Iris pigment epithelial cell (primary cell): ENCODE results near the gene RPS6KA4.
"Not testable (repeated sequence)": the region's sequence is repeated elsewhere in the genome, so short reads cannot be mapped to it uniquely, and the experiment has no call there.

Source experiments
- DNase-seq: peaks from one replicate; pipeline ENCODE4 v3.0.0-alpha.2; 2011; ENCODE audit warnings: low read depth

Gene RPS6KA4

GRCh38 chr11:64358907-64359711 lies at the start of gene RPS6KA4:
TSS of gene RPS6KA4 (plus strand) at chr11:64359162. CDS start at chr11:64359236, 74 bp downstream.
- DNase-seq: peak; percentile 62

DNA sequence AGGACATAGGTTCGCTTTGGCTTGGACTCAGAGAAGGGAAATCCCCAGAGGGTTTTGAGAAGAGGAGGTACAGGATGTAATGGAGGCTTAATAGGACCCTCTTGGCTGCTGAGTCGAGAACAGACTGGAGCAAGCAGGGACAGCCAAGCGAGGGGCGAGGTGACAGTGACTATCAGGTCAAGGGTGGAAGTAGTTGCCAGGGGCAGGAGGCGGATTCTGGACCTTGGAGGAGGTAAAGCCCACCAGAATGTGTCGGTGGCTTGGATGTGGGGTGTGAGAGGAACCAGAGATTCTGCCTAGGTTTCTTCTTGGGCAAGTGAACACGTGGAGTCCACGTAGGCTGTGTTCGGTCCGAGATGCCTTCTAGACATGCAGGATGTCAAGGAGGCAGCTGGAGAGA lies 46.0 kb upstream of the RPS6KA4 start:
- no peak for DNase-seq

DNA sequence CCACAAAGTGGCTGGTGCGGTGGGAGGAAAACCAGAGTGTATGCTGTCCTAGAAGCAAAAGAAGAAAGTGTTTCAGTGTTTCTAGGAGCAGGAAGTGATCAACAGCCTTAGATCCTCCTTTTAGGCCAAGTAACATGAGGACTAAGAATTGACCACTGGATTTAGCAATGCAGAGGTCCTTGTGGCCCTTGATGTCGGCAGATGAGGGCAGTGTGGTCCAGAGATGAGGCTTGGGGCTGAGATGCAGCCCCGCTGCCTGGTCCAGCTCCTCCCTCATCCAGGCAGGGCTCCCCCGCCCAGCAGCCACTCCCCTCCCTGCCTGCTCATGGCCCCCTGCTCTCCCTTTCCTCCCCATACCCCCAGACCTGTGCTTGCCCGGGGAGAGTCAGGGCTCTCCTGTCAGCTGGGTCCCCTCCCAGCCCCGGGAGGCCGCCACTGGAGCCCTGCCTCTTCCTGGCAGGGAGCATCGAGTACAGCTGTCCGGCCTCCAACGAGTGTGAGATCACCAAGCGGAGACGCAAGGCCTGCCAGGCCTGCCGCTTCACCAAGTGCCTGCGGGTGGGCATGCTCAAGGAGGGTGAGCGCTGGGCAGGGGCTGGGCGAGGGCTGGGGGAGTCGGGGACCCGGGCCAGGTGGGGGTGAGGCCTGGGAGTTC lies 45.3 kb upstream of the RPS6KA4 start:
- no peak for DNase-seq

DNA sequence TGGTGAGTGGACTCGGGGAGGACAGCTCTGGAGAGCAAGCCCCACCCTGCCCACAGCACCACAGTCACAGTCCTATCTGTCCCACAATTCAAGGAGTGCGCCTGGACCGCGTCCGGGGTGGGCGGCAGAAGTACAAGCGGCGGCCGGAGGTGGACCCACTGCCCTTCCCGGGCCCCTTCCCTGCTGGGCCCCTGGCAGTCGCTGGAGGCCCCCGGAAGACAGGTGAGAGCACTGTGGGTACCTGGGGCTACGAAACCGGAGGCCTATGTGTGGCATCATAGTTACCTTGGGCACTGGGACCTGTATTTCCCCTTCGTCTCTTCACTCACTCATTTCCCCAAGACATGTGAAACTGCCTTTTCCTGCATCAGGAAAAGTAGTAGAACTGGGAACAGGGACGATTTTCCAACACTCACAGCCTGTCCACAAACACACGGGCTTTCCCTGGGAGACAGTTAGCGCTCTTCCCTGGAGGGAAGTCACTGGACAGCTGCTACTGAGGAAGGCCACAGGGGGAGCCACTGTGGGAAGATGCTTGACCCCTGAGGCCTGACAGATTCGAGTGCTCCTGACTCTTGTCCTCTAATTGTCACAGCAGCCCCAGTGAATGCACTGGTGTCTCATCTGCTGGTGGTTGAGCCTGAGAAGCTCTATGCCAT lies 44.7 kb upstream of the RPS6KA4 start:
- DNase-seq: no peak

DNA sequence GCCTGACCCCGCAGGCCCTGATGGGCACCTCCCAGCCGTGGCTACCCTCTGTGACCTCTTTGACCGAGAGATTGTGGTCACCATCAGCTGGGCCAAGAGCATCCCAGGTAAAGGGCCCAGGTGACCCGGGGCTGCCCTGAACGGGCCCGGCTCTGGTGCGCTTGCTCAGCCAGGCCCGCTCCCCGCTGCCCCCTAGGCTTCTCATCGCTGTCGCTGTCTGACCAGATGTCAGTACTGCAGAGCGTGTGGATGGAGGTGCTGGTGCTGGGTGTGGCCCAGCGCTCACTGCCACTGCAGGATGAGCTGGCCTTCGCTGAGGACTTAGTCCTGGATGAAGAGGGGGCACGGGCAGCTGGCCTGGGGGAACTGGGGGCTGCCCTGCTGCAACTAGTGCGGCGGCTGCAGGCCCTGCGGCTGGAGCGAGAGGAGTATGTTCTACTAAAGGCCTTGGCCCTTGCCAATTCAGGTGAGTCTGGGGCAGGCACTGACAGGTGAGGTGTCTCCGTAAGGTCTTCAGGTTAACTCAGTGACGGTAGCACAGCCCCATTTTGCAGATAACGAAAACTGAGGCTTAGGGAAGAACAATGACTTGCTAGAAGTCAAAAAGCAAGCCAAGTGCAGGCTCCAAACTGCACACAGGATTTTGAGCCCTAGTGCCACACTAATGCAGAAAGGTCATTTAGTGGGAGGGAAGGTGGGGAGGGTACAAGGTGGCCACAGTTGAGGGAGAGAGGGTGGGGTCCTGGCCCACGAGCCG lies 44.0 kb upstream of the RPS6KA4 start:
- no peak for DNase-seq

GRCh38 chr11:64315667-64316526 lies 43.1 kb upstream of the RPS6KA4 start:
- DNase-seq: not testable (repeated sequence)

- DNase-seq: no peak
Measured at GRCh38 chr11:64316672-64317324, 42.2 kb upstream of the RPS6KA4 start.

GRCh38 chr11:64317325-64317960 lies 41.5 kb upstream of the RPS6KA4 start, which contains the start of gene TRMT112:
TSS of gene TRMT112 (minus strand) at chr11:64317559. CDS start at chr11:64317526, 33 bp downstream.
- peak; percentile 98 for DNase-seq

GRCh38 chr11:64317961-64318765 lies 40.8 kb upstream of the RPS6KA4 start, which contains the start of gene PRDX5:
TSS of gene PRDX5 (plus strand) at chr11:64318121. CDS start at chr11:64318216, 95 bp downstream.
- peak; percentile 94 for DNase-seq

DNA sequence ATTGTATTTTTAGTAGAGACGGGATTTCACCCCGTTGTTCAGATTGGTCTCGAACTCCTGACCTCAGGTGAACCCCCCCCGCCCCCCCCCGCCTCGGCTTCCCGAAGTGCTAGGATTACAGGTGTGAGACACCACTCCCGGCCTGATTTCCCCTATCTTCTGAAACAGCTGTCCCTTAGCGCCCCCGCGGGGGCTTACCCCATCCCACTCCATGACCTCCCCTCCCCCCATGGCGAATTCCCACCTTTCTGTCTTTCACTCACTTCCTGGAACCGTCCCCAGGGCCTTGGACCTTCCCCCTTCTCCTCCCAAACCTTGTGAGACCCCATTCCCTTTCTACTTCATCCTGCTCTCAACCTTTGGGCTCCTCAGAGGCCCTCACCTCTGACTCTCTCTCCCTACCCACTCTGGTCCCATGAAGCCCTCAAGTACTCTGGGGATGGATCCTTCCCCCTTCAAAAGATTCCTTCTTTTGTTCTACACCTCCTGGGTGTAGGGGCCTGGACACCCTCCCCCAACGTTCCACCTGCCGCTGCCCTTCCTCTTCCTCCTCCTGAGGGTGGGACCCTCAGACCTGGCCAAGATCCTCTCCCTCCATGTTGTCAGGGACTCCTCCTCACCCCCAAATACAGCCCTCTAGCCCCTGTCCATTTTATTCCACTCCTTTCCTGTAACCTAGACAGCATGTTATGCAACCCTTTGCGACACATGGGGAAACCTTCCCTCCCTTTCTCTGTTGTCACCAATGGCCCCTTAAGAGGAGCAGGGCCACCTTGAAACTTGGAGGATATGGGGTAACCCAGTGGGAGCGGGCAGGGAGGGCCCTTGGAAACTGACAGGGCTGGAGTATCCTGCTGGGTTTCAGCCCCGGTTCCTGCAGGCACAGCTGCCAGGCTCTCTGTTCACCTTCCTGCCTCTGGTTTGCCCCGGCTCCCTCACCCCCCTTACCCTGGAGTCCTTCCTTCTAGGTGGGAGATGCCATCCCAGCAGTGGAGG lies 39.9 kb upstream of the RPS6KA4 start:
- DNase-seq: no peak

- DNase-seq: no peak
Measured at GRCh38 chr11:64320556-64320955, 38.4 kb upstream of the RPS6KA4 start.

DNA sequence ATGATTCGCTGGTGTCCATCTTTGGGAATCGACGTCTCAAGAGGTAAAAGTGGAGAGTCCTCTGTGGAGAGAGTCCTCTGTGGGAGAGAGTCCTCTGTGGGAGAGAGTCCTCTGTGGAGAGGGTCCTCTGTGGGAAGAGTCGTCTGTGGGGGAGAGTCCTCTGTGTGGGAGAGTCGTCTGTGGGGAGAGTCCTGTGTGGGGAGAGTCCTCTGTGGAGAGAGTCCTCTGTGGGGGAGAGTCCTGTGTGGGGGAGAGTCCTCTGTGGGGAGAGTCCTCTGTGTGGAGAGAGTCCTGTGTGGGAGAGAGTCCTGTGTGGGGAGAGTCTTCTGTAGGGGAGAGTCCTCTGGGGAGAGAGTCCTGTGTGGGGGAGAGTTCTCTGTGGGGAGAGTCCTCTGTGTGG lies 37.9 kb upstream of the RPS6KA4 start:
- no peak for DNase-seq

DNA sequence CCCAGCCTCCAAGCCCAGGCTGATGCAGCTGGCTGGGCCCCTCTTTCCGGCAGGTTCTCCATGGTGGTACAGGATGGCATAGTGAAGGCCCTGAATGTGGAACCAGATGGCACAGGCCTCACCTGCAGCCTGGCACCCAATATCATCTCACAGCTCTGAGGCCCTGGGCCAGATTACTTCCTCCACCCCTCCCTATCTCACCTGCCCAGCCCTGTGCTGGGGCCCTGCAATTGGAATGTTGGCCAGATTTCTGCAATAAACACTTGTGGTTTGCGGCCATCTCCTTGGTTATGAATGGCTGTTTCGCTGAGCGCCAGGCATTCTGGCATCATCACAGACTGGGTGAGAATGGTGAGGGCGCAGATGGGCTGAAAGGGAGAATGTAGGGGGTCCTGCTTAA lies 37.4 kb upstream of the RPS6KA4 start:
- DNase-seq: no peak

DNA sequence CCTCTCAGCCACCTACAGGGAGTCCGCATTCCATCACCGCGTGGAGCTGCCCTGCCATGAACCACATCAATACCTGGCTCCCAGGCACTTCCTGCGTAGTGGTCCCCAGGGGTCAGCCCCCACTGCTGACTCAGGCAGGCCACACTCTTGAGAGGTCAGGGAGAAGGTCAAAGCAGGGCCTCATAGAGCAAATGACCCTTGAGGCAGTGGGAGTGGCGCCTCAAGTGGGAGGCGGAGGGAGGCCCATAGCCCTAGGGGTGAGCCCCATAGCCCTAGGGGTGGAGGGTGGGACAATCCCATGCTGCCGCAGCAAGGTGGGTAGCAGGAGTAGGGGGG lies 36.1 kb upstream of the RPS6KA4 start:
- no peak for DNase-seq

DNA sequence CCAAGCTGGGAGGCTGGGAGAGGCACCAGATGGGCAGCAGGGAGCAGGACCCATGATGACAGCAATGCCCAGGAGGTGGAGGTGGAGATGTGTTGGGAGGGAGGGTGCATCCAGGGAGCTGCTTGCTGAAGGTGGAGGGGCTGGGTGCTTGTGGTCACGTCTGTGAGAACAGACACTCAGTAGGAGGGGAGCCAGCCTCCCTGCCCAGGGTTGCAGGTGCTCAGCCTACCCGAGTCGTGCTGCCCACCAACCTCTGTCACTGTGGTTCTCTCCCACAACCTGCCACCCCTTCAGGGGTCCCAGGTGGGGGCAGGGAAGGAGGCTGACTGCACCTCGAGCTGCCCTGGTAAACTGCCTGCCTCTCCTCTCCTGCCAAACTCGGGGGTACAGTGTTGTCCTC lies 35.6 kb upstream of the RPS6KA4 start:
- no peak for DNase-seq

- DNase-seq: not testable (repeated sequence)
Measured at GRCh38 chr11:64323984-64324383, 35.0 kb upstream of the RPS6KA4 start.

DNA sequence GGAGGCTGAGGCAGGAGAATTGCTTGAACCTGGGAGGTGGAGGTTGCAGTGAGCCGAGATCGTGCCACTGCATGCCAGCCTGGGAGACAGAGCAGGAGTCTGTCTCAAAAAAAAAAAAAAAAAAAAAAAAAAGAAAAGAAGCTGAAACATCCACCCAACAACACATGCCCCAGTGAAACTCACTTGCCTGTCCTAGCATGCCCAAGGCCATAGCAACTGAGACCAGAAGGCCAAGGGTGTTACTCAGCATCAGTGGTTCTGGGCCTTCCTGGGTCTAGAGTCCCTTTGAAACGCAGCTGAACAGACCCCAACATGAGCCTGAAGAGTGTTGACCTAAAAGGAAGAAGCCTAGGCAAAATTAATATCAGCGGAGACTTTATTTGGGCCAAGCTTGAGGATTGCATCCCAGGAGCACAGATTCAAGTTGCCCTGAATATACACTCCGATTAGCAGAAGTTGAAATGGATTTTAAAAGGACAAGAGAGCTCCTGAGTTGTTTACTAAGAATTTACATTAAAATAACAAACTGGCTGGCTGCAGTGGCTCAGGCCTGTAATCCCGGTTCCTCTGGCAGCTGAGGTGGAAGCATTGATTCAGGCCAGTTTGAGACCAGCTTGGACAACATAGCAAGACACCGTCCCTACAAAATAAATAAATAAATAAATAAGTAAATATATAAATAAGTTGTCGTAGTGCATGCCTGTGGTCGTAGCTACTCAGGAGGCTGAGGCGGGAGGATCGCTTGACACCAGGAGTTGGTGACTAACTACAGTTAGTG lies 34.1 kb upstream of the RPS6KA4 start:
- DNase-seq: no peak
